ENCODE results near the gene DRGX.

The DRGX gene

DNA sequence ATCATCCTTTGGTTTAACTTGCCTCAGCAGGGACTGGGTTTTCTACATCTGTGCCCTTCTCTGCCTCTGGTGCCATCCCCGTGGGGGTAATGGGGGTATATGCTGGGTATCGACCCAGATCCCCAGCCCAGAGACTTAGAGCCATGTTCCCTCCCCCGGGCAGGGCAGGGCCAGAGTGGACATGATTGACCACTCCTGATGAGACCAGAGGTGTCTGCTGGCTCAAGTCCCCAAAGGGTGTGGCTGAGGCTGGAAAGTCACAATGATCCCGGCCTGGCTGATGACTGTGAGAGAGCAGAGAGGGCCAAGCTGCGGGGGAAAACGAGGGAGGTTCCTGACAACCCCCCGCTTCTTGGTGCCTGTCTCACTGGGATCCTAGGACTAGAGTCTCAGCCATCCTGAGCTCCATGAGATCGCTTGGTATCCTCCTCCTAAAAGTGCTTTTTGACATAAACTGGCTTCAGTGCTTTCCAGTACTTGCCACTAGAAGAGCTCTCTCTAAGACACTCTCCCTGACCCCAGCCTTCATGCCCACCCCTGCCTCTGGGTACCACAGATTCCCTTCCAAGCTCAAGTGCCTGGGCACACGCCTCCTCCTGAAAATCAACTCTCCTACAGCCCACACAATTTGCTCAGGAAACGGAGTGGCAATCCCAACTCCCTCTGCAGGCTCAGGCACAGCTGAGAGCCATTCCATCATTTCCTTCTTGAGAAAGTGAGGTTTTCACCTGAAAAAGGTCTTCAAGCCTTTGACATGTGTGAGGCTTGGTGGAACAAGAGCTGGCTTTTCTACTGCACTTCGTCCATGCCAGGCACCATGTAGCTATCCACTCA is 33.9 kb downstream of the DRGX start:
- DNase-seq (ENCODE audit: low read depth, low spot score), result no peak

DNA sequence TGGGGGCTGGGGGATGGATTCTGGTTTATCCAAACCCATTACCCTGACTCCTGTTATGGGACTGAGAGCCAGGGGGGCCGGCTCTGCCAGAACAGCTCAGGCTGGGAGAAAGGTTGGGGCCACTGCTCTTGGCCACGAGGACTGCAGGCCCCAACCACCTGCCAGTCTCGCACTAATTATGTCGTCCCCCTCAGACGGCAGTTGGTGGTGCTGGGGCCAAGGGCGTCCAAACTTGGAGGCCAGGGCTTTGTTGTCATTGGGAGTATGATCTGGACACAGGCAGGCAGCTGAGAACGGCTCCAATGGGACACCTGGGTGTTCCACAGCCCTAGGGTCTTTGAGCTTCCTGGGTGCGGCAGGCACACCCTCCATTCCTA is 34.7 kb downstream of the DRGX start:
- no peak for DNase-seq (ENCODE audit: low read depth, low spot score)

DNA sequence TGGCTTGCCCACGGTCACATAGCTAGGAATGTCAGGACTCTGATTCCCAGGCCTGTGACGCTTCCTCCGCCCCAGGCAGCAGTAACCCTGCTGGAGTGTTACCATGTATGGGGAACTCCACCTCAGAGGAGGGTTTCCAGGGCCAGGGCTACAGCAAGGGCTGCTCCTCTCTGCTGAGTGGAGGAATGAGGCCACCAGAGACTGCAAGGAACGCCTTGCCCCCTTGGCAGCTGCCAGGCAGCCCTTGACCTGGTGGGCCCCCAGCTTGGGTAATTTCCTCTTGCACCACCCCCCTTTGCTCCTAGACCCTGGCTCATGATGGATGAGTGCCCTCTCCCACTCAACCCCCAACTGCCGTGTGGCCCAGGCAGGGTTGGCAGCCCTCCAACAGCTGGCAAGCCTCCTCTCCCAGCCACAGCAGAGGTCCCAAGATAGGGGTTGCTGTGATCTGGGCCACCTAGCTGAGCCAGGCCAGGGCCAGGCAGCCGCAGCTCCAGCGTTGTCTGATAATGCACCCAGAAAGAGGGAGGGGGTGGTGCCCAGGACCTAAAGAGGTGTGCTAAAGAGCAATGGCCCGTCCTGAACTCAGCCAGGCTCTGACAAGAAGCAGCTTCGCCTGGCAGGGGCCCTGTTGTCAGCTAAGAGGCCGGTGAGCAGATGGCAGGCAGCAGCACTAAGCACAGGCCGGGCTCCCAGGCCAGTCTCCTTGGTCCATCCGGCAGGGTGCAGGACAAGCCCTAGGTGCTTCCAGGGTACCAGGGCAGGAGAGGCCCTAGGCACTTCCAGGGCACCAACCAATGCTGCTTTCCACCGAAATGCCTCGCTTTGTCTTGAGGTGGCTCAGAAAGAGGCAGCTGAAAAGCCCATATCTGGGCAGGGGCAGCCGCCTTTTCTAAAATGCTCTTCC is 35.4 kb downstream of the DRGX start:
- DNase-seq (ENCODE audit: low read depth, low spot score), result no peak

DNA sequence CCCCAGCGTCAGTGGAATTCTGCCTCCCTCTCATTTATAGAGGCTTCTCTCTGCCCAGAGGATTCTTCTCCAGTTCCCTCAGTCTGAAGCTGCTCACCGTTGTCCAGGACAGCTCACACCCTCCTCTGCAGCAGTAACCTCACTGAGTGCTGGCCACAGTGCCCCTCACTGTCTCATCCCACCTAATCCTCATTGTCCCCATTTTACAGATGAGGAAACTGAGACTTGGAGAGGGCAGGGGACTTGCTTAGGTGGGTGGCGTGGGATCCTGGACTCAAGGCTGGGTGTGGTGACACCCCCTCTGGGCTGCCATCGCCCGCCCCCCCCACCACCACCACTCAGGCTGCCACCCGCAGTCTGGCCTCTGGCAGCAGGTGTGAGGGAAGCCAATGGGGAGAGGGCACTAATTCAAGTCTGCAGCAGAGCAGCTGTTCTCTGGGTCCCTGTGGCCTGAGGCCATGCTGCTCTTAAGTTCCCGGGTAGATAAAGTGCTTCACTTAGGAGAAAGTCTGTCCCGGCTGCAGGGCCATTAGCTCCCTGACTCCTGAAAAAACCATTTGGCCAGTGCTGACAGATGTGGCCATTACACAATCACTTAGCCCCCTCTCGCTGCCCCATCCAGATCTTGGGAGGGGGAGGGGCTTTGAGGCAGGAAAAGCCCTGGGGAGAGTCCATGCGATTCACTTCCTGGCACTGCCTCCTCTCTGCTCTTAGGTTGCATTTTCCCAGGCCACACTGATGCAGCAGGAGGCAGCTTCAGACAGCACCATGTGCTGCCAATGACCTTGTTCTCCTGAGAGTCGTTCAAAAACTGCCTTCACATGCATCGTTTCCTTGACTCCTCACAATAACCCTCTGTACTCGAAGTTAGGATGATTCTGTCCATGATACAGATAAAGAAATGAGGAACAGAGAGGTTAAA is 36.3 kb downstream of the DRGX start:
- DNase-seq (ENCODE audit: low read depth, low spot score), result peak; percentile 88

DNA sequence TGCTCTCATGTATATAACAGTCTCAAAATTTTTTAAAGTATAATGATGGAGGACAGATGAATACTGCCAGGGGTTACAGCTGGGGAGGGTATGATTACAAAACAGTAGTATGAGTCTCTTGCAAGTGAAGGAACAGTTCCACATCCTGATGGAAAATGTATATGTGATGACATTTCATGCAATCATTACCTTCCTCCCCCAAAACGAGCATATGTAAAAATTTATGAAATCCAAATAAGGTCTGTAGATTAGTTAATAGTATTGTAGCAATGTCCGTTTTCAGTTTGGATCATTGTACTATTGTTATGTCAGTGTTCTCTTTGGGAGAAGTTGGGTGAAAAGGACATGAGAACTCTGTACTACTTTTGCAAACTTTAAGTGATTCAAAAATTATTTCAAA is 38.0 kb downstream of the DRGX start:
- DNase-seq (ENCODE audit: low read depth, low spot score), result no peak

DNA sequence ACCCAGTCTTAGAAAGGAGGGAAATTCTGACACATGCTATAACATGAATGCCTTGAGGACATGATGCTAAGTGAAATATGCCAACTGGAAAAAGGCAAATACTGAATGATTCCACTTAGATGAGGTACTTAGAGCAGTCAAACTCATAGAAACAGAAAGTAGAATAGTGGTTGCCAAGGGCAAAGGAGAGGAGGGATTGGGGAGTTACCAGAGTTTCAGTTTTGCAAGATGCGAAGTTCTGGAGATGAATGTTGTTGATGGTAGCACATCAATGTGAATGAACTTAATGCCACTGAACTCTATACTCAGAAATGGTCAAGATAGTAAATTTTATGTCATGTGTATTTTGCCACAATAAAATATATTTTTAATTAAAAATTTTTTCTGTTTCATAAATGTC is 38.9 kb downstream of the DRGX start:
- DNase-seq (ENCODE audit: low read depth, low spot score), result no peak

DNA sequence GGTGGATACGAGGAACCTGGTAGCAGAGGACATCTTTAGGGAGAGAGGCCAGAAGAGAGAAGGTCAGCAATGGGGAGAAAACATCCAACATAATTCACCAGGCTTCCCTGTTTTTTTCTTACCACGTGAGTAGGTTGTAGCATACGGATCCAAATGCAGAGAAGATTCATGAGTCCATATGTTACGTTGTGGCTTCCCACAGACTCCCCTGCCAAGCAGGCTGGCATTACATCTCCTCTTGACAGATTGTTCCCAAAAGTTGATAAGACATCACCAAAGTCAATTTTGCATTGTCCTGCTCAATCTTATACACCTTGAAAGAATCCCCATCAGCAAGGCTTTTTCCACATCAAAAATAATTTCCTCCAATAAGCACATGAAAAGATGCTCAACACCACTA is 39.7 kb downstream of the DRGX start:
- no peak for DNase-seq (ENCODE audit: low read depth, low spot score)

DNA sequence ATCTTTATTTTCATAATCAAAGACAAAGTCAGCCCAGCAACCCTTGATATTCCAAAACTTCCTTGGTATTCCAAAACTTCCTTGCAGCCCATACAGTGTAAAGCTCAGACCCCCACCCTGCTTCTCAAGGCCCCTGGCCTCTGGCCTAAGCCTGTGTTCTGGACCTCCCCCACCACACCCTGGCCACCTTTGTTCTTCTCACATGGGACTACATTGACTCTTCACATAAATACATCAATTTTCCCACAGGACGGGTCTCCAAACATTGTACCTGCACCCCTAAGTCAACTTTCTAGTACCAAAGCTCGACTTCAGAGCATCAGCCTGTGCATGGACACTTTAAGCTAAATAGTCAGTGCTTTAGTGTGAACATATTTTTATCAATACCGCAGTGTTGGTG is 40.7 kb downstream of the DRGX start:
- no peak for DNase-seq (ENCODE audit: low read depth, low spot score)

DNA sequence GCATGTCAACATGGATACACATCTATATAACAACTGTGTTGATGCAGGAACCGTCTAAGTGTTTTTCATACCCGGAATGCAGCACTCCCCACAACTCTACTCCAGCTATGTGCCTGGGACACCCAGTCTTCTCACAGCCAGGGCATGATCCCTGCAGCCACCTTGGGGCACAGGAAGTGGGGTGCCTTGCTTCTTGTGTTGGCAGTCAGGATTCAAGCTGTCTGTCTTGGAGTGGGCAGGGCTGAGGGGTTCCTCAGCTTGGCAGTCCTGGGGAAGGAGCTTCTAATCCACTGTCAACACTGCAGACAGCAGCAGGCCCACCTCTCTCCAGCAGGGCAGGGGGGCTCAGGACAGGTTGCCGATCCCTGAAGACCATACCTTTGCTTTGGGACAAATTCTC is 41.3 kb downstream of the DRGX start:
- no peak for DNase-seq (ENCODE audit: low read depth, low spot score)

DNA sequence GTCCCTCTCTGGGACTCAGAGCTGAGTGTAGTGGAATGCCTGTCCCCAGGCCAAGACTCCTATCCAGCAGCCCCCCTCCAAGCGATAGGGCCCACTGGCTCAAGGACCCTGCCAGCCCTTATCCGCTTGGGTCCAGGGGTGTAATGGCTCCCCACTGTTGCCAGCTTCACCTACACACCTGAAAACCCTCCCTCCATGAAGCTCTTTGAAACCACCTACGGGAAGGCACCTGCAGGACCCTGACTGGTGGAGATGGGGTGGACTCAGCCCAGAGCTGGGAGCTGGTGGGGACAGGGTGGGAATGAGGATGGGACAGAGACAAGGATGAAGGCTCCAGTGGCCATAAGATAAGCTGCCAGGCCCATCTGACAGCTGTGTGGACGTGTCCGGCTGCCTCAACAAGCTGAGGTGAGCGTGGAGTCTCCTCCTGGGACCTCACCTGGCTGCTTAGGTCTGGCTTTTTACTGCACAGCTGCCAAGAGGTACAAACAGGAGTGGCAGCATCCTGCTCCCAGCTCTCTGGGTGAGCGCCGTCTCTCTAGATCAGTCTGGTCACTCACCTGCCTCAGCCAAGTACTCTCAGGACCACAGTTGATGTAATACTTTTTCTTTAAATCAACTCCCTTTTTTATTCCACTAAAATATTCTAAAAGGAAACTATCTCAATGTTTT is 41.9 kb downstream of the DRGX start:
- DNase-seq (ENCODE audit: low read depth, low spot score), result no peak

DNA sequence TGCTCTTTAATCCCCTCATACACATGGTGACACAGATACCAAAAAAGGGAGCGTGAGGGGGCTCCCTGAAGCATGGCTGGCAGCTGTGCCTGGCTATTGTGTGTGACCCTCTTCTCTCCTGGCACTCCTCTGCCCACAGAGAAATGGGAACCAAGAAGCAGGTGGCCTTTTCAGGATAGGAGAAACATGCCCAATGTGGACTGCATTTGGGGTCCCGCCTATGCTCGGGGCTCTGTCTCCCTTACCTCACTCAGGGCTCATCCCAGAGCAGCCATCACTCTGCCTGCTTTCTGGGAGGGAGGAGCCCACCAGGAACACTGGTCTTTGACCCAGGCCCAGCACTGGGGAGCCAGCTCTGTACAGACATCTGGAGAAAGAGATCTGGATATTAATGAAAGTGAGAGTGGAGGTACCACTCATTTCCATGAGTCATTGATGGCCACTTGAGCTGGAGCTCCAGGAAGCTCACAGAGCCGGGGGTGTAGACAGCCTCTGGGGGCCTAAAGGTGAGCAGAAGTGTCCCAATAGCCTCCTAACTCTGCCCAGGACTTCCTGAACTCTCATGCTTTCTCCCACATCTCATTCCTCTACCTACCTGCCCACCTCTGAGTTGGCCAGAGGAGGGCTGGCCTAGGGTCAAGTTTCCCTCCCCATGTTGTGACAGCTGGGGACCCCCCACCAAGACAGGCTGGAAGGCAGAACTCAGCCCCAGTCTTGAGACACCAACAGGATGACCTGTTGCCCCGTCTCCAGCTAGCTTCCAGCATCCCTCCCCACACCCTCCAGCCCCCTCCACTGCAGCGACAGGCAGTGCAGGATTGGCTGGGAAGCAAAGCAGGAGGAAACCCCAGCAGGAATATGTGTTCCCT is 42.6 kb downstream of the DRGX start:
- DNase-seq (ENCODE audit: low read depth, low spot score), result peak; percentile 60

DNA sequence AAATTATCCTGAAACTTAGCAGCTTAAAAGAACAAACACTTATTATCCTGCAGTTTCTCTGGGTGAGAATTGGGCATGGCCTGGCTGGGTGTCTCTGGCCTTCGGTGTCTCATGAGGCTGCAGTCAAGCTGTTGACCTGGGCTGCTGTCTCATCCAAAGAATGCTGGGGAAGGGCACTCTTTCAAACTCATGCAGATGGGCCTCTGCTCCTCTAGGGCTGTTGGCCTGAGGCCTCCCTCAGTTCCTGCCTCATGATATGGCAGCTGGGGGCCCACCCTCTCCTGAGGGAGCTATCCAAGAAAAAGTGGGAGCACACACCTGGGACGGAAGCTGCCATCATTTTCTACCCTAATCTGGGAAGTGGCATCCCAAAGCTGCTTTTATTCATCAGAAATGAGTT is 43.6 kb downstream of the DRGX start:
- DNase-seq (ENCODE audit: low read depth, low spot score), result no peak

DNA sequence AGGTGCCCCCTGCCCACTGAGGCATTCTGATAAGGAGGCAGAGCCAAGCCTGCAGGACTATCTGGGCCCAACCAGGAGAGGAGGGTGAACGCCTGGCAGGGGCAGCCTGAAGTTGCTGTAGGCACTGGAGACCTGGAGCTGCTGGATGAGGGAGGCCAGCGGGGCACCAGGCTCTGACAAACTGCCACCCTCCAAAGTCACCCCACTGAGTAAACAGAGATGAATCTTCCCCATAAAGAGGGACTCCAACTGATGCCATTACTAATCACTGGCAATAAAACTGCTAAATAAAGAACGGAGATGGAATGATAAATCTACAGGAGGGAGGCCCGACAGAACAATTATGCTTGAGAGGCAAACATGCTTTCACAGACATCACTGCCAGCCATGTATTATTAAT is 44.2 kb downstream of the DRGX start:
- no peak for DNase-seq (ENCODE audit: low read depth, low spot score)

DNA sequence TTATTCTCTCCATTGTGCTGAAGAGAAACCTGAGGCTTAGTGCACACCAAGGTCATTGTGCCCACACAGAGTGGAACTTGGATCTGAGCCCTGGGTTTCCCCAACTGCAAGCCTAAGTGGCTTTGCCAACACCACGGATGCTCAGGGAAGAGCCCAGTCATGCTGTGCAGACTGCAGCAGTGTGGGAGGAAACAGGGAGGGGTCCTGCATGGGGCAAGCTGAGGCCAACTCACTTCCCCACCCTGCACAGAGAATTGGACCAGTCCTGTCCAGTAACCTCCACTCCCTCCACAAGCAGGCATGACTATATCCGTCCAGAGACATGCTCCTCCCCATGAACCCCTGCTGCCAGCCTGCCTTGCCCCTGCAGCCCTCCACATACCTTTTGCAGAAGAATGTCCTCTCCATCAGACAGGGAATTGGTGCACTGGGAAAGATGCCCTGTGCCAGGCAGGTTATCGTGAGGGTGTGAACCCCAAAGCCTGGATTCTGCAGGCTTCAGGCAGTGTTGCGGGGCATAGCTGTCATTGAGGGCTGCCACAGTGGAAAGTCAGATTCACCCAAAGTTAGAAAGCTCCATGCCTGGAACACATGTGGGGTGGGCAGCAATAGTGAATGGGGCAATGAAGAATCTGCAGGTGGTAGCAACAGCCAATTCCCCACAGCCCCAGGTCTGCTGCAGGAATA is 44.9 kb downstream of the DRGX start:
- DNase-seq (ENCODE audit: low read depth, low spot score), result no peak

DNA sequence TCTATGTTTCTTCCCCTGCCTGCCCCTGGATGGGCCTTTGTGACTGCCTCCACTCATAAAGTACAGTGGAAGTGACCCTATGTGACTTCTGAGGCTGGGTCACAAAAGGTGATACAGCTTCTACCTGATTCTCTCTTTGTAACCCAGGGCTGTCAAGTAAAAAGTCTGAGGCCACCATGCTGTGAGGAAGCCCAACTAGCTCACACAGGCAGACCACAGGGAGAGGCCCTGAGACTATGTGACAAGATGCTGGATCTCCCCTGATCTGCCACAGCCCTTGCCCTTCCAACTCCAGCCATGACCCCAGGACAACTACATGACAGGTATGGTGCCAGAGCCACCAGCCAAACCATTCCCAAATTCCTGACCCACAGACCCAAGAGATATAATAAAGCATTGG is 45.8 kb downstream of the DRGX start:
- DNase-seq (ENCODE audit: low read depth, low spot score), result no peak

DNA sequence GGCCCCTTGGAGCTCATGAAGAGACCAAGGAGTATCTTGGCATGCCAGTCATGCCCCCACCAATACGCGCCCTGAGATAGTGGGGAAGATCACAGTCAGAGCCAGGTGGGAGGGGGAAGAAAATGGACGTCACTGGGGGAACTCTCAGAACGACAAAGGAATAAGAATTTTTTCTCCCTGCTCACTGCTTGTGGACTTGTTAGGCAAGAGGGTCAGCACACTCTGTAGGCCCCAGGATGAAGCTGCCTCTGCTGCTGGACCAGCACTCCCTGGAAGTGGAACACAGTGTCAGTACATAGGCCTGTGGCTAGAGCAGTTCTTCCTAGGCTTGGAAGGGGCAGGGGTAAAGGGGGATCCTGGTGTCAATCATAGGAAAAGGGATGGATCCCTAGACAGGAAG is 46.5 kb downstream of the DRGX start:
- no peak for DNase-seq (ENCODE audit: low read depth, low spot score)

DNA sequence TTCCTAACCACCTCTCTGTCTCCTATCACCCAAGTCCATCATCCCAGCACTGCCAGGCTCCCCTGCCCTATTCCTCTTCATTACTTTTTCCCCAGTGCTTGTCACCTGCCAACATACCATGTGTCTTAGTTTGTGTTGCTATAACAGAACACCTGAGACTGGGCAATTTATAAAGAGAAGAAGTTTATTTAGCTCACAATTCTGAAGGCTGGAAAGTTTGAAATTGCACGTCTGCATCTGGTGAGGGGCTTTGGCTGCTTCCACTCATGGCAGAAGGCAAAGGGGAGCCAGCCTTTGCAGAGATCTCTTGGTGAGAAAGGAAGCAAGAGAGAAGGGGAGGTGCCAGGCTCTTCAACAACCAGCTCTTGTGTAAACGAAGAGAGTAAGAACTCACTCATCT is 47.3 kb downstream of the DRGX start:
- DNase-seq (ENCODE audit: low read depth, low spot score), result no peak

DNA sequence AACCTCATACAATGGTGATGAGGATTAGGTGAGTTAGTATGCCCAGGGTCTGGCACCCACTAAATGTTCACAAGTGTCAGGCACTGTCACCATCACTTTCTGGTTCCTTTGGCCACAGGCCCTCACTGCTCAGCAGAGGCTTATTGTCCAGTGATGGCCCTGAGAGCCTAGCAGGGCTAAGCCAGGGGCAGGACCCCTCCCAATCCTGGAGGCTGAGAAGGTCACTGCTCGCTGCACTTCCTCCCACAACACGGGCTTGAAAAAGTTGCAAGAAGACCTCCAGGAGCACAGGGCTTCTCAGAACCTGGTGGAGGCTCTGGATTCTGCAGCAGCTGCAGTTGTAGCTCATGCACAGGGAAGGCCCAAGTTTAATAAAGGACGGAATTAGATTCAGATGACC is 48.1 kb downstream of the DRGX start:
- DNase-seq (ENCODE audit: low read depth, low spot score), result no peak

DNA sequence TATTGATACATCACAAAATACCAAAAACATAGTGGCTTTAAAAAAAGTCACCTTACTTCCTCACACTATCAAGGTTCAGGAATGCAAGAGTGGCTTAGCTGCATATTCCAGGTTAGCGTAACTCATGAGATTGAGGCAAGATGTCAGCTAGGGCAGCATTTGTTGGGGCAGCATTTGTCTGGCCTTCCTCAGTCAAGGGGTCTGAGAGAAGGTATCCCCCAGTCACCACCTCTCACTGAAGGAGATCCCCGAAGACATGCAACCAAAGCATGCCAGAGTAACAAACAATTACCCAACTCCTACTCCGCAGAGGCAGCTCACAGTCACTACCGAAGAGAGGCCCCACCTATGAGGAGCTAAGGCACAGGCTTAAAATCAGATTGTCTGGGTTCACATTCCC is 48.5 kb downstream of the DRGX start:
- DNase-seq (ENCODE audit: low read depth, low spot score), result no peak

DNA sequence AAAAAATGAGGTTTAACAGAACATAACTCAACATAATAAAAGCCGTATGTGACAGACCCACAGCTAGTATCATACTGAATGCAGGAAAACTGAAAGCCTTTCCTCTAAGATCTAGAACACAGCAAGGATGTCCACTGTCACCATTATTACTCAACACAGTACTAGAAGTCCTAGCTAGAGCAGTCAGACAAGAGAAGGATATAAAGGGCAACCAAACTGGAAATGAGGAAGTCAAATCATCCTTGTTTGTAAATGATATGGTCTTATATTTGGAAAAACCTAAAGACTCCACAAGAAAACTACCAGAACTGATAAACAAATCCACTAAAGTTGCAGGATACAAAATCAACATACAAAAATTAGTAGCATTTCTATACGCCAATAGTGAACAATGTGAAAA is 51.0 kb downstream of the DRGX start:
- no peak for DNase-seq (ENCODE audit: low read depth, low spot score)
